ENCODE data around the gene FXYD7.

Gene FXYD7

GRCh38 chr19:35104361-35104760 is 38.7 kb upstream of the FXYD7 start:
- TF ChIP-seq, protein P1, sequence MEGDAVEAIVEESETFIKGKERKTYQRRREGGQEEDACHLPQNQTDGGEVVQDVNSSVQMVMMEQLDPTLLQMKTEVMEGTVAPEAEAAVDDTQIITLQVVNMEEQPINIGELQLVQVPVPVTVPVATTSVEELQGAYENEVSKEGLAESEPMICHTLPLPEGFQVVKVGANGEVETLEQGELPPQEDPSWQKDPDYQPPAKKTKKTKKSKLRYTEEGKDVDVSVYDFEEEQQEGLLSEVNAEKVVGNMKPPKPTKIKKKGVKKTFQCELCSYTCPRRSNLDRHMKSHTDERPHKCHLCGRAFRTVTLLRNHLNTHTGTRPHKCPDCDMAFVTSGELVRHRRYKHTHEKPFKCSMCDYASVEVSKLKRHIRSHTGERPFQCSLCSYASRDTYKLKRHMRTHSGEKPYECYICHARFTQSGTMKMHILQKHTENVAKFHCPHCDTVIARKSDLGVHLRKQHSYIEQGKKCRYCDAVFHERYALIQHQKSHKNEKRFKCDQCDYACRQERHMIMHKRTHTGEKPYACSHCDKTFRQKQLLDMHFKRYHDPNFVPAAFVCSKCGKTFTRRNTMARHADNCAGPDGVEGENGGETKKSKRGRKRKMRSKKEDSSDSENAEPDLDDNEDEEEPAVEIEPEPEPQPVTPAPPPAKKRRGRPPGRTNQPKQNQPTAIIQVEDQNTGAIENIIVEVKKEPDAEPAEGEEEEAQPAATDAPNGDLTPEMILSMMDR (IDR thresholded peaks at IDR 0.05), result no peak
- no peak for DNase-seq
- Histone ChIP-seq H3K27ac (no peak overlapping the region), H3K36me3 (no peaks in the 10 kb centered on the region), H3K4me1 (no peaks in the 10 kb centered on the region), H3K27me3 (peaks cover 0 to 6% of the 10 kb centered on the region in 2 donors), H3K4me3 (no peak overlapping the region), H3K9me3 (no peaks in the 10 kb centered on the region)
- intact Hi-C loops (cut with DNase I; ENCODE audit: low total_unique reads), result no loop called here

DNA sequence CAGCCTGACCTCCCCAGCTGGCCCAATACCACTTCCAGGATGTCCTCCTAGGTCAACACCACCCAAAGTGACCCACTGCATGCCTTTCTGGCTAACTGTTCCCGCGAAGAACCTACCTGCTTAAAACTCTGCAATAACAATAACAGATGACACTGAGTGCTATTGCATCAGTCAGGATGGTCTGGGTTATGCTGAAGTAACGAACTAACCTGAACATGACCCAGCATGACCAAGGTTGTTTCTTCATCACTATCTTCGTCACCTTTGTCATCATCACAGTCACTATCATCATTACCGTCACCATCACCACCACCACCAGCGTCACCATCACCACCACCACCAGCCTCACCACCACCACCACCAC is 38.0 kb upstream of the FXYD7 start:
- no peak for DNase-seq
- H3K27me3 ChIP-seq, result peaks cover 0 to 13% of the 10 kb centered on the region in 2 donors
- H3K4me3 ChIP-seq, result no peak overlapping the region
- no peaks in the 10 kb centered on the region for H3K9me3 ChIP-seq
- H3K4me1 ChIP-seq, result no peaks in the 10 kb centered on the region
- intact Hi-C loops (cut with DNase I; ENCODE audit: low total_unique reads), result no loop called here
- H3K36me3 ChIP-seq, result no peaks in the 10 kb centered on the region
- TF ChIP-seq, protein P1 (IDR thresholded peaks at IDR 0.05), result no peak
- no peak overlapping the region for H3K27ac ChIP-seq

DNA sequence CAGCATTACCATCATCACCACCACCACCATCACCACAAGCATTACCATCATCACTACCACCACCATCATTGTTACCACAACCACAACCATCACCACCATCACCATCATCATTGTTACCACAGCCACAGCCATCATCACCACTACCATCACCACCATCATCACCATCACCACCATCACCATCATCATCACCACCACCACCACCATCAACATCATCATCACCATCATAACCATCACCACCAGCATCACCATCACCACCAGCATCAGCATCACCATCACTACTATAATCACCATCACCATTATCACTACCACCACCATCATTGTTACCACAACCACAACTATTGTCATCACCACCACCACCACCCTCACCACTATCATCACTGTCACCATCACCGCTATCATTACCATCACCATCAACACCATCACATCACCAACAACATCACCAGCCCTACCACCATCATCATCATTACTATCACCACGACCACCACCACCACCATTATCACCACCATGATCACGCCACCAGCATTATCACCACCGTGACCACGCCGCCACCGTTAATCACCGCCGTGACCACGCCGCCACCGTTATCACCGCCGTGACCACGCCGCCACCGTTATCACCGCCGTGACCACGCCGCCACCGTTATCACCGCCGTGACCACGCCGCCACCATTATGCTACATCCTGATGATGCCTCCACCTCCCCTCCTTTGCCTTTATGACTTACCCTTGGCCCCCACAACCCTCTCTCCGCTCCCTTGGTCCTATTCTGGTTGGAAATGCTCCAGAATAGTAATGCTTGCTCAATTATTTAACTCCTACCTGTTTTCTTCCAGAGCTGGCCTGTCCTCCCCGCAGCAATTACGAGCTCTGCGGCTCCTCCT is 37.4 kb upstream of the FXYD7 start:
- H3K36me3 ChIP-seq, result no peaks in the 10 kb centered on the region
- DNase-seq, result no peak
- TF ChIP-seq, protein P1 (IDR thresholded peaks at IDR 0.05), result no peak
- H3K4me1 ChIP-seq, result no peaks in the 10 kb centered on the region
- intact Hi-C loops (cut with DNase I; ENCODE audit: low total_unique reads), result no loop called here
- H3K4me3 ChIP-seq, result no peak overlapping the region
- H3K9me3 ChIP-seq, result no peaks in the 10 kb centered on the region
- H3K27me3 ChIP-seq, result peaks cover 0 to 13% of the 10 kb centered on the region in 2 donors
- H3K27ac ChIP-seq, result no peak overlapping the region

GRCh38 chr19:35106291-35106583 is 36.8 kb upstream of the FXYD7 start:
- Histone ChIP-seq H3K9me3 (no peaks in the 10 kb centered on the region), H3K27ac (no peak overlapping the region)
- DNase-seq, result no peak

GRCh38 chr19:35106898-35107541 is 36.0 kb upstream of the FXYD7 start:
- intact Hi-C loops (cut with DNase I; ENCODE audit: low total_unique reads), result no loop called here
- Histone ChIP-seq H3K4me1 (no peaks in the 10 kb centered on the region), H3K4me3 (no peak overlapping the region), H3K27me3 (peaks cover 0 to 10% of the 10 kb centered on the region in 2 donors), H3K27ac (no peak overlapping the region), H3K9me3 (no peaks in the 10 kb centered on the region), H3K36me3 (no peaks in the 10 kb centered on the region)
- no peak for DNase-seq
- TF ChIP-seq, protein P1 (IDR thresholded peaks at IDR 0.05), result no peak

More at GRCh38 chr19:35106291-35106583, 36.8 kb upstream of the FXYD7 start:
- Histone ChIP-seq H3K27me3 (peaks cover 0 to 10% of the 10 kb centered on the region in 2 donors), H3K4me1 (no peaks in the 10 kb centered on the region), H3K36me3 (no peaks in the 10 kb centered on the region), H3K4me3 (no peak overlapping the region)
- TF ChIP-seq, protein P1 (IDR thresholded peaks at IDR 0.05), result no peak
- intact Hi-C loops (cut with DNase I; ENCODE audit: low total_unique reads), result no loop called here

Data from tibial artery (tissue), 4 donors.